GM20000 (cell line): Measurements from ENCODE around the gene ADGRL4.

Experiments used
- DNase-seq: peaks from one replicate; pipeline ENCODE4 v3.0.0; 2012; ENCODE audit warnings: low spot score
- CTCF ChIP-seq: IDR thresholded peaks from 2 replicates; pipeline ENCODE4 v1.5.1; 2012; ENCODE audit warnings: mild to moderate bottlenecking, control low read depth; ENCODE audit errors: extremely low read depth, missing control alignments

Gene ADGRL4

GRCh38 chr1:79041666-79042065, 35.1 kb upstream of the ADGRL4 start:
- TF ChIP-seq CTCF, result no peak
- DNase-seq, result no peak

- TF ChIP-seq CTCF, result no peak
- peak; percentile 39 for DNase-seq
Measured at GRCh38 chr1:79040424-79041082, 34.0 kb upstream of the ADGRL4 start.

GRCh38 chr1:79037085-79037484, 30.6 kb upstream of the ADGRL4 start:
- DNase-seq, result no peak
- TF ChIP-seq CTCF, result no peak

GRCh38 chr1:79012500-79012899, 6.0 kb upstream of the ADGRL4 start:
- DNase-seq, result no peak
- TF ChIP-seq CTCF, result no peak

- no peak for DNase-seq
- TF ChIP-seq CTCF, result no peak
Measured at GRCh38 chr1:79010589-79010988, 4.1 kb upstream of the ADGRL4 start.

GRCh38 chr1:79005945-79006344, 585 bp downstream of the ADGRL4 start:
- no peak for TF ChIP-seq CTCF
- DNase-seq, result no peak

GRCh38 chr1:79004916-79005315, 1.6 kb downstream of the ADGRL4 start:
- no peak for TF ChIP-seq CTCF

More at GRCh38 chr1:79004916-79005315, 1.6 kb downstream of the ADGRL4 start:
- DNase-seq, result no peak
